GM12865 (cell line): ENCODE data around the gene TIGD3.
A peak's percentile ranks its signal among the peaks of the same experiment; 100 is the strongest.

ENCODE experiments used
- DNase-seq: peaks from one replicate; pipeline ENCODE4 v3.0.0; 2010; ENCODE audit warnings: low read depth
- H3K4me3 ChIP-seq: 2 replicates; pipeline ENCODE4 v1.5.1; 2011; ENCODE audit warnings: mild to moderate bottlenecking, low read depth, low read length, control low read depth
- TF ChIP-seq, protein P1 (sequence below): IDR thresholded peaks from 2 replicates; pipeline ENCODE4 v1.5.1; 2011; ENCODE audit warnings: low read length, control low read depth, low read depth, inconsistent platforms; ENCODE audit not compliant: insufficient read depth; ENCODE audit errors: missing control alignments

Gene TIGD3

DNA sequence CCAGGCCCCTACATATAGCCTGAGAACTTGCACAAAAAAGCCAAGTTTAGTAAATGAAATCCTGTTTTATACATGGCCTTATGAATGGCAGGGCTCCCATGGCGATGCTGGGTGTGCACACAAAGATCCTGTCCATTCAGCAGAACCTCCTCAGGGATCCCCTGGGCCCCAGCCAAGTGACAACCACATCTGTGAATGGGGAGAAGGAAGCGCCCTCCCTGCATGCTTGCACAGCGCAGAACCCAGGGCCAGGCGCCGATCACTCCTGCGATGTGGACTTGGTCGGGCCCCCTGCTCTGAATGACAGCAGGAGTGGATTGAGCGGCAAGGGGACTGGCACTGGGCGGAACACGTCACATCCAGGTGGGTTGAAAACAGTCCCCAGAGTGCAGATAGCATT, 44.3 kb upstream of the TIGD3 start:
- H3K4me3 ChIP-seq = no peak overlapping the region
- TF ChIP-seq, protein P1, sequence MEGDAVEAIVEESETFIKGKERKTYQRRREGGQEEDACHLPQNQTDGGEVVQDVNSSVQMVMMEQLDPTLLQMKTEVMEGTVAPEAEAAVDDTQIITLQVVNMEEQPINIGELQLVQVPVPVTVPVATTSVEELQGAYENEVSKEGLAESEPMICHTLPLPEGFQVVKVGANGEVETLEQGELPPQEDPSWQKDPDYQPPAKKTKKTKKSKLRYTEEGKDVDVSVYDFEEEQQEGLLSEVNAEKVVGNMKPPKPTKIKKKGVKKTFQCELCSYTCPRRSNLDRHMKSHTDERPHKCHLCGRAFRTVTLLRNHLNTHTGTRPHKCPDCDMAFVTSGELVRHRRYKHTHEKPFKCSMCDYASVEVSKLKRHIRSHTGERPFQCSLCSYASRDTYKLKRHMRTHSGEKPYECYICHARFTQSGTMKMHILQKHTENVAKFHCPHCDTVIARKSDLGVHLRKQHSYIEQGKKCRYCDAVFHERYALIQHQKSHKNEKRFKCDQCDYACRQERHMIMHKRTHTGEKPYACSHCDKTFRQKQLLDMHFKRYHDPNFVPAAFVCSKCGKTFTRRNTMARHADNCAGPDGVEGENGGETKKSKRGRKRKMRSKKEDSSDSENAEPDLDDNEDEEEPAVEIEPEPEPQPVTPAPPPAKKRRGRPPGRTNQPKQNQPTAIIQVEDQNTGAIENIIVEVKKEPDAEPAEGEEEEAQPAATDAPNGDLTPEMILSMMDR = no peak
- no peak for DNase-seq

DNA sequence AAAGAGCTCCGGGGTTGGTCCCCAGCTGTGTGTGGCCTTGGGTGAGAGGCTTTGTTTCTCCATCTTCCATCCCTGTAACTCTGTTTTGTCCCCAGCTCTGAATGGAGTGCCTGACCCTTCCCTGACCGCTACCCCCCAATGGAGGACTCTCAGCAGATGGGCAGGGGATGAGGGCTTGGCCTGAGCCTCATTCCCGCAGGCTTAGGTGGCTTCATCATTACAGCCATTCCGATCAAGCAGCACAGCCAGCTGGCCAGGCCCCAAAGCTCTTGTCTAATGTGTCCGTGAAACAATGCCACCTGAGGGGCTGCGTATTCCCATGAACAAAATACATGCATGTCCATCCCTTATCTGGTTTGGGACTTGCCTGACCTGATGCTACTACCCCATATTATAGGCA, 43.8 kb upstream of the TIGD3 start:
- no peak for DNase-seq
- TF ChIP-seq, protein P1 = no peak
- no peak overlapping the region for H3K4me3 ChIP-seq

DNA sequence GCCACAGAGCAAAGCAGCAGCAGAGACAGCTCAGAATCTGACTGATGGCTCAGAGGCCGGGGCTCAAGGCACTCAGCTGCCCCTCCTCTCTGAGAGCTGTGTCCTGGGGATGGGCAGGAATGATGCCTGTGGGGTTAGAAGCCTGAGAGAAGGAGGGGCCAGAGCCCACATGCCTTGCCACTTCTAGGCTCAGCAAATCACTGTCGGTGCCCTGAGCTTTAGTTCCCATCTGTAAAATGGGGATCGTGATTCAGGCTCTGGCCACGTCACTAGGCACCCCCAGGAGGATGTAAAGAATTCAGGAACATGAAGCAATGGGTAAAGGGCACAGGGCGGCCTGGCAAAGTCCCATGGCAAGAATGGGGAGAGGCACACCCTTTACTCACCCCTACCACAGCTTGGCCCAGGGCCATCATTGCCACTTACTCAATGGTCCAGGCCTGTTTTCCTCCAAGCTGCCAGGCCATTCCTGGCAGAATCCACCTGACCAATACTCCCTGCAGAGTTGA, 43.3 kb upstream of the TIGD3 start:
- no peak for DNase-seq
- TF ChIP-seq, protein P1 = no peak
- H3K4me3 ChIP-seq = no peak overlapping the region

- DNase-seq = peak; percentile 75
- TF ChIP-seq, protein P1 = no peak
- H3K4me3 ChIP-seq = peak within 1 kb of the TSS; percentile 87
Measured at GRCh38 chr11:65314501-65315203, 39.9 kb upstream of the TIGD3 start, which contains the start of gene CDC42EP2. TSS of gene CDC42EP2 (plus strand) at chr11:65314866. CDS start at chr11:65320899, 6,033 bp downstream.

DNA sequence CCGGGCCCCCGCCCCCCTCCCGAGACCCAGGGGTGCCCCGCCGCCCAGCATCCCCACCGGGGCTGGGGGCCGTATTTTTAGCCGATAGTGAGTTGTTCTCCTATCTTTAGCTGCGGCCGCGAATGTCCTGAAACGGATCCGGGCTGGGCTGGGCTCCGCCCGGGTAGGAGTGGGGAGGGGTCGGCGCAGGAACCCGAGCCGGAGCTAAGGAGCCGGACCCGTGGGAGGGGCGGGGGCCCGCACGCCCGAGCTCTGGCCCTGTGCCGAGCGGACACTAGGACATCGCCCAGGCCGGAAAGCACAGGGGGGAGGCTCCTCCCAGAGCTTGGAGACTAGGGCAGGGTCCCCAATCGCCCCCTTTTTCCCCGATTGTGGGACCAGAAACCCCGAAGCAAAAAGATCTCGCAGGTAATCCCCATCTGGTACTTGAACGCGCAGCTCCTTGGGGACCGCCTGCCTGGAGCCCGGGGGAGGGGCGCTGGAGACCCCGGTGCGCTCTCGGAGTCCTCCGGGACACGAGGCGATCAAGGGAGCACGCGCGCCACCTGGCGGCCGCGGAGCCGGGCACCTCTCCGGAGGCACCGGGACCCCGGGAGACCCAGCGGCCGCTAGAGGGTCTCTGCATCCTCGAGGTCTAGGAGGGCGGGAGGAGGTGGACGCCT, 39.2 kb upstream of the TIGD3 start:
- TF ChIP-seq, protein P1 = peak; percentile 96
- peak overlapping the region; percentile 87 for H3K4me3 ChIP-seq
- peak; percentile 77 for DNase-seq

GRCh38 chr11:65315866-65316226, 38.7 kb upstream of the TIGD3 start:
- no peak for DNase-seq
- TF ChIP-seq, protein P1 = no peak
- H3K4me3 ChIP-seq = peak overlapping the region; percentile 87; the same call in 1 of the 2 replicates
